Retina (tissue), 1 donor: Measurements from ENCODE around the gene ATG7.
"Not testable (repeated sequence)": the region's sequence is repeated elsewhere in the genome, so short reads cannot be mapped to it uniquely, and the experiment has no call there.

ENCODE experiments used
- DNase-seq: peaks from one replicate; pipeline ENCODE4 v3.0.0-alpha.2; 2016

ATG7 gene

DNA sequence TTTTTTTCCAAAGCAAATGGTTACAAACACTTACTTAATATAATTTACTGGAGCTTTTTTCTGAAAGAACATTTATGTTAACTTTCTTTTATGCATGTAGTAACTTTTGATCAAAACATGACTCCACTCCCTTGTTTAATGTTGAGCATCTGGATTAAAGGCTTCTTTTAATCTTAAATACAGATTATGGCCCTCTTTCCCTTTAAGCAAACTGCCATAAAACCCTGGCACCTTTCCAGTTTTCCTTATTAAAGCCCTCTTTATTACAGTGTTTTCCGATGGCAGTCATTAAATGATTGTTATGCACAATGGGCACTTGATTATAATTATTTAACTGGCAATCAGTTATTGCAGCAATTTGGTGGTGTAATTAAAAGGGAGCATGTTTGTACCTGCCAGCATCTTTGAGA is 204.5 kb downstream of the ATG7 start:
- DNase-seq: no peak

DNA sequence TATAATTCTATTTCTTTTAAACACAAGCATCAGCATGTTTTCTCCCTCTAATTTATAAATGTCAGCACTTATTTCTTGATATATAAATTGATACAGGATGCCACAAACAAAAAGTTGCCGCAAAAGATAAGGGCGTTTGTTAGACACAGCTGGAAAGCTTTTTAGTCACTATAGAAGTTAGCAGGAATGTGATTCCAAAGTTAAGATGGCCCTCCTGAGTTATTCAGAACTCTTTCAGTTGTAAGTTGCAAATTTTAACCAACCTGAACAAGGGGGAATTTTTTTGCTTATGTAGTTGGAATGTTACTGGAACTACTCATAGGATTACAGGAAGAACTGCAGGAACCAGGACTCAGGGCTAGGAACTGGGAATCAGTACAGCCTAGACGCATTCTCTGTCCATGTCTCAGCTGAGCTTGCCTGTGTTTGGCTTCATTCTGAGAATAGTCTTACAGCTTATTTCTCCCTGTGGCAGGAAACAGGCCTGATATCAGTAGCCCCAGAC is 205.3 kb downstream of the ATG7 start:
- DNase-seq: no peak

DNA sequence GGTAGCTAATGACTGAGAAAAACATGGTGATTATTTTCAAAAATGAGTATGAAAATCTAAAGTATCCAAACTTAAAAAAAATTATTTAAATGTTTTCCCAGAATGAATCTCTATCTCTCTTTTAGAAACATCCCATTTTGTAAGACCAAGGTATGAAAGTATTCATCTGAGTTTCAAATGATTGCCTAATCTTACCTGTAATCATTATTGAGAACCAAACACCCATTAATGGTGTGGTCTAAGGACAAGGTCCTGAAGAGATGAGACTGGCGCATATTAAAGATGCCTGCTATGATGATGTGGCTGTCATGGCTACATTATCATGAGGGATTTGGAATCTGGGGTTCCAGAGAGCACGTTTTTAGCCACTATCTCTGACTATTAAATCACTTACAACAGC is 206.0 kb downstream of the ATG7 start:
- DNase-seq: no peak

DNA sequence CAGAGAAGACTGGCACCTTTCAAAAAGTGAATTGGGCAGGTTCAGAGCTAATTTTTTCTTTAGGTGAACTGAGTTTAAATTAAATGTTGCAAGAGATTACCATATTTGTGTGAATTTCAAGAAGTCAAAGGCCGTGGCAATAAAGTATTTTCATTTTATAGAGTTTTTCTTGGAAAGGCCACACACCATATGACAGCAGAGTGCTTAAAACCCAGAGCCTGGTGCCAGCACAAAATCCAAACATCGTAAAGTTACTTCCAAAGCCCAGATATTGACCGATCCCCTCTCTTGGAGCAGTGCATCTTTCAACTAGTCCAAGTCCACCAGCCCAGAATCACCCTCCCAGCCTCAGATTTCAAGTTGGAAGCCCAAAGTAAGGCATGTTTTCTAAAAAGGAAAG is 207.0 kb downstream of the ATG7 start:
- no peak for DNase-seq

DNA sequence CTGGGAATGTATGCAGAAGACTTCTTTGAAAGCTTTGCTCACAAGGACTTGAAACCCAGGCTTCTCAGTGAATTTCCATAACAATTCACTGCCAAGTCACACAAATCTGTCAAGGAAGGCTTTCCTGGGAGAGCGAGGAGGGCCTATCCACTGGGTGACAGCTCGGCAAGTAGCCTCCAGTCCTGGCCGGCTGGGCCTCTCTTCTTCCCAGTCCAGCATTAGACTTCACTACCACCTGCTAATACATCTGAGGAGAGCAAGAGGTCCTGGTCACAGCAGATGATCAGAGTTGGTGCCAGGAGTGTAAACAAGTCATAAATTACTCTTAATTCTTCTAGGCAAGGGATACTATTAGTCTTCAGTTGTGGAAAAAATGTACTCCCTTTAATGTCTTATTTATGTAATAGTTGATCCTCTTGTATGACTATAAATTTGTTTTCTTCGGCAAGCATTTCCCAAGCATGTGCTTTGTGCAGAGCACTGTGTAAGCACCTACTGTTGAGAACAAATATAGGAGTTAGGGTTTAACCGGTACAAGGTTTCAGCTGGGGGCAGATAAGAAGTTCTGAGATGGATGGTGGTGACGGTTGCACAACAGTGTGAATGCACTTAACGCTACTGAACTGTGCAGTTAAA is 208.6 kb downstream of the ATG7 start:
- no peak for DNase-seq

DNA sequence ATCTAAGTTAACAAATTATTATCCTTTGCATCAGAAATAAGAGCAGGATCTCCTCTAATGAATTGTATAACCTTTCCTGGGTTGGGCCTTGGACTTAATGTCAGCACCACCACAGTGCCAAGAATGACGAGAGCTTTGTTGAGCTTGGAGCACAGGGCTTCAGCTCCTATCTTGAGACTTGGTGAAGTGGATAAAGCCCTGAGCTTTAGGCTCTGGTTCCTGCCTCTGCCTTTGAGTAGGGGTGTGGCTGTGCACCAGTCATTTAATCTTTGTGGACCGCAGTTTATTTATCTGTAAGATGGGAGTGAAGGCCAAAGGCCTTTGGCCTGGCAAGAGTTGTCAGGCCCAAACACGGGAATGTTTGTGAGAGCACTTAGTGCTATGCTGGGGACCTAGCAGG is 209.4 kb downstream of the ATG7 start:
- DNase-seq: no peak

DNA sequence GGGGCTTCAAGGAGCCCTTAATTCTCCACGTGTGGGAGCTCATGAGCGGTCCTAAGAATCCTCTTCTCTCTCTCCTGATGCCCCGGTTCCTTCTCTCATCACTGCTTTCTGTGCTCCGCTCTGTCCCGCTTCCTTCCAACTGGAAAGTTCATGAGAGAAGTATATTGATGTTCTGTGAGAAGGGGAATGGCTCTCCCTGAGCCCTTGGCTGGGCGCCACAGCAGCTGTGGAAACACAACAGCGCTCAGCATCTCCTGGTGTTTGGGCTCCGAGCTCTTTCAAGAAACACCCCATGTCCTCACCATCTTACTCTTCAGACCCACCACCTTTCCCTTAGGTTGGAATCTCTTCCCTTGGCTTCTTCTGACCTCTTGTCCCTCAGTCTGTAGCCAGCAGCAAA is 209.8 kb downstream of the ATG7 start:
- no peak for DNase-seq

DNA sequence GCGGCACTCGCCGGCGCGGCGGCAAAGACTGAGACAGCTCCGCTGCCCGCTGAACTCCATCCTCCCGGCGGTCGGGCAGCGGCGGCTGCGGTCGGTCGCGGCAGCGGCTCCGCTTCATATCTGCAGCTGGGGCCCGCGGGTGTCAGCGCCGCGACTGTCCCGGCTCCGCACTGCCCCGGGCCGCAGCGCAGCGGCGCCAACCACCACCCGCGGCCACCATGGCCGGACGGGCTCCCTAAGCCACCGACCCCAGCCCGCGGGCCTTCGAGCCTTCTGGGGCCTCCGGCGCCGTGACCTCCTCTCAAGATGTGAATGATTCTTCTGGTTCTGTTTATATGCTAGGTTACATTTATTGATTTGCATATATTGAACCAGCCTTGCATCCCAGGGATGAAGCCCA is 216.2 kb downstream of the ATG7 start:
- DNase-seq: not testable (repeated sequence)

DNA sequence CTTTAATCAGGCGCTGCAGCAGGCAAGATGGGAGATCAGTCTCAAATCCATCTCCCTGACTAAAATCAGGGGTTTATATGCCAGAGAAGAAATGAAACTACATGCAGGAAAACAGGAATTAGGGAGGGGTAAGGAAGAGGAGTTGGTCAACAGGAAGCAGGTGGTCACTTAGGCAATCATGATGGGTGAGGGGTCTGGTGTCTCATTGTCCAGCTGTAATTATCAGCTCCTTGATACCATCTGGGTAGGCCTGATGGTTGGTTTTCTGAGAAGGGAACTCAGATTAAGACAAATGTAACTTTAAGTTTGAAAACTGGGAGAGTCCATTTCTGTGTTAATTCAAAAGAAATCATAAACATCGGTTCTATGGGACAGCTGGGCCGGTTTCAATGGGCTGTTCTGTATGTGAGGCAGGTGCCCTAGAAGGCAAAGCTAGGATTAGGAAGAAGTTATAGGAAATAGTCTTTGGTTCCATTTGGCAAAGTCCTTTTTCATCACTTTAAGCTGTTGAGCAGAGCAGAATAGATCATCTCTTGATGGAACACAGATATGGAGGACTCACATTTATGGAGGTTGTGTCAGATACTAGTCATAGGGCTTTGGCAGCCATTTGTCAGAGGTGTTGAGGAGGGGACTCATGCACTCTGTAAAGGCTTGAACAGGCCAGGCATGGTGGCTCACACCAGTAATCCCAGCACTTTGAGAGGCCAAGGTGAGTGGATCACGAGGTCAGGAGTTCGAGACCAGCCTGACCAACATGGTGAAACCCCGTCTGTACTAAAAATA is 222.1 kb downstream of the ATG7 start:
- no peak for DNase-seq

DNA sequence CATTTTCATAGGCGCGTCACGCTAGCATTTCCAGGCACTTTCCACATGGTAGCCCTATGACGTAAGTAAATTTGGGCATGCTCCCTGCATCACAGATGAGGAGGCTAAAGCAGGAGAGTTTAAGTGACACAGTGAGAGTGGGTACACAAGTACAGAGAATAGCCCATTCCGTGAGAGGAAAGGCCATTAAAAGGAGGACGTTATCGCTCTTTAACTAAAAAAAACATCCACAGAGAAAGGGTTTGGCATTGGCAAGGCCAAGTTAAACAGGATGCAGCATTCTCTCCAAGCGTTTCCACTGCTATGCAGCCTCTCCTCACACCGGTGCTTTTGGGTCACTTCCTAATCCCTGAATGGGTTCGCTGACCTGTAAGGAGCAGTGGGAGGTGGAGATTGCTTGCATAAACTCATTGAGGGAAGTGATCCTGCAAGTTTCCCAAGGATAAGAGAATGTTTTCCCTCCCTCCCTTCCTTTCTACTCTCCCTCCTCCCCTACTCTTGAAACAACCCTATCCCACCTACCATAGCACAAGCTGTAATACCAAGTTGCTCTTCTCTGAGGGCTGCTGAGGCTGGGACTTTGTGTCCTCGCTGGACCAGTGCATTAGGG is 223.9 kb downstream of the ATG7 start:
- peak; percentile 81 for DNase-seq

DNA sequence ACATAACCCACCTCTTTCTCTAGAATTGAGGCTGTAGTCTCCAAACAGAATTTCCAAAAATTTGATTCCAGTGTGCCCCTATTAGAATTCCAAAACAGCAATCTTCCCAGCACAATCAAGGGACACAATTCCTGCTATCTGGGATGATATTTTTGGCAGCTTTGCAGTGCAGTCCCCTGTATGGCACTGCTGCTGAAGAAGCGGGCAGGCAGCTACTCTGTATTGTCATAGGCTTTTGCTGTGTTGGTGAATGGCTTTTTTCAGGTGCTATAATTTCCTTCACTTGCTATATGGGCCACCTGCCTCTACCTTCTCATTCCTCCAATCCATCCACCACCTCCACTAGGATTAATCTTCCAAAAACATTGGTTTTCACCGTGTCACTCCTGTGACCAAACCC is 226.0 kb downstream of the ATG7 start:
- no peak for DNase-seq

DNA sequence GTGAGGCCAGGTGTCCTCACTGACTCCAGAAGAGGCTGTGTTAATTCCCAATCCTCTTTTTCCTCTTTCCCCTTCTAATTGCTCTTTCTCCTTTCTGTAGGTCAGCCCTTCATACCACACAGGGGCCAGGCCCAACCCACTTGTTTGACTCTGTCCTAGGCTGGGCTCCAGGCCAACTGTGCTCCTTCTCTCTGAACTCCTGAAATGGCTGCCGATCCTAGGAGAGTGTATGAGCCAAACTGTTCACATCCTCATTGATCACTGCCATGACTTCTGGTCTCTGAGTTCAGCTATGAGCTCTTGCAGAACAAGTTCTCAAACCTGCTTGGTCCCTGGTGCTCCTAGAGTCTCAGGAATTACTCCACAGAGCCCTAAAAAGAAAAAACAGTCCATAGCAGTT is 226.4 kb downstream of the ATG7 start:
- no peak for DNase-seq

DNA sequence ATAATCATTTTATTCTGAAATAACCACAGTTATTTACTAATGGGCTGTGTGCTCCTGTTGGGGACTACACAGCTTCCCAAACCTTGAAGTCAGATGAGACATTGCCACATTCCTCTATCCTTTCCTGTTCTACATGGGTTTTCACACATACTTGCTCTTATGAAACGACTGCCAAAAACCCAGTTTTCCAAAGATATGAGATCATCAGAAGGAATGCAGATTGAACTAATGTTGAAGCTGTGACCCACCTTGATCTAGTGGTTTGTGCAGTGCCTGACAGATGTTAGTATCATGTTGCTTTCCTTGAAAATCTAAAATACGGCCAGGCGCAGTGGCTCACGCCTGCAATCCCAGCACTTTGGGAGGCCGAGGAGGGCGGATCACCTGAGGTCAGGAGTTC is 226.9 kb downstream of the ATG7 start:
- no peak for DNase-seq

DNA sequence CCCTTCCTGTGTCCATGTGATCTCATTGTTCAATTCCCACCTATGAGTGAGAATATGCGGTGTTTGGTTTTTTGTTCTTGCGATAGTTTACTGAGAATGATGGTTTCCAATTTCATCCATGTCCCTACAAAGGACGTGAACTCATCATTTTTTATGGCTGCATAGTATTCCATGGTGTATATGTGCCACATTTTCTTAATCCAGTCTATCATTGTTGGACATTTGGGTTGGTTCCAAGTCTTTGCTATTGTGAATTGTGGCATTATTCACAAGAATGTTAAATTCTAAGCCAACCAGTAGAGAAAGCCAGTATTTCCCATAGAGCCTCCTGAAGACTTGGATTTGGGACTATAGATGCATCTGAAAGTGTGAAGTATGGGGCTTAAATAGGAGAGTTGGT is 230.2 kb downstream of the ATG7 start:
- not testable (repeated sequence) for DNase-seq

DNA sequence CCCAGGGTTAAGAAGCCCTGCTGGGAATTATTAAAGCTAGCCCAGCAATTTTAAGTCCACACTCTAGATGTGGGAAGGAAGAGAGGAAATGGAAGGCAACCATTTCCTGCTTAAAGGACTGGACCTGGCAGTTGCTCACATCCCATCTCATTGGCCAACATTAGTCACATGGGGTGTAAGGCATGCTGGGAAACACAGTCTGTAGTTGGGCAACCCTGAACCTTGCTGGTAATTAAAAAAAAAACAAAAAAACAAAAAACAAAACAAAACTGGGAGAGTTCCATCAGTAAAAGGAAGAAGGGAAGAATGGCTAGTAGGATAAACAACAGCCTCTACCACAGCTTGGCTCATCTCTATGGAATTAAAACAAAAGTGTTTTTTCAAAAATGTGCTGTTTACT is 235.5 kb downstream of the ATG7 start:
- DNase-seq: no peak

DNA sequence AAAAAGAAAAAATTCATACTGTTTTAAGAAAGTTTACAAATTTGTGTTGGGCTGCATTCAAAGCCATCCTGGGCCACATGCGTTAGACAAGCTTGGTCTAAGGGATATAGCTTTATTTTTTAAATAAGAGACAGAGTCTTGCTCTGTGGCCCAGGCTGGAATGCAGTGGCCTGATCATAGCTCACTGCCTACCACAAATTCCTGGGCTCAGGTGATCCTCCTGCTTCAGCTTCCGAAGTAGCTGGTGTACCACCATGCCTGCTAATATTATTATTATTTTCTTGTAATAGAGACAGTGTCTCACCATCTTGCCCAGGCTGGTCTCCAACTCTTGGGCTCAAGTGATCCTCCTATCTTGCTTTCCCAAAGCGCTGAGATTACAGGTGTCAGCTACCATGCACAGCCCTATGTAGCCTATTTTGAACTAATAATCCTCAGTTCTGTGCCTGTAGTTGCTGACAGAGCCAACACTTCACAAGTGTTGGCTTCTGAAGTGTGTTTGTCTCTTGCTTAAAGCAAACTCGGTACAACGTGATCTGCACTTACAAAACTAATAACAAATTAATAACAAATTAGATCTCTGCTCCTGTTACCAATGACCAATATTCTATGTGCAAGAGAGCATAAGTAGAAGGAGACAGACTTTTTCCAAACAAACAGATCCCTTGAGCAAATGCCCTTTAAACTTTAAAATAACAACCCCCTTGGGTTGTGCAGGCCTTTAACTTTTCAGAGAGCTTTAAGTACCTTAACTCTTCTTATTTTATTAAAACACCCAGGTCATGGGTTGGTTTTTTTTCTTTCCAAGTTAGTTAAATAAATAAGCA is 236.4 kb downstream of the ATG7 start:
- DNase-seq: no peak

DNA sequence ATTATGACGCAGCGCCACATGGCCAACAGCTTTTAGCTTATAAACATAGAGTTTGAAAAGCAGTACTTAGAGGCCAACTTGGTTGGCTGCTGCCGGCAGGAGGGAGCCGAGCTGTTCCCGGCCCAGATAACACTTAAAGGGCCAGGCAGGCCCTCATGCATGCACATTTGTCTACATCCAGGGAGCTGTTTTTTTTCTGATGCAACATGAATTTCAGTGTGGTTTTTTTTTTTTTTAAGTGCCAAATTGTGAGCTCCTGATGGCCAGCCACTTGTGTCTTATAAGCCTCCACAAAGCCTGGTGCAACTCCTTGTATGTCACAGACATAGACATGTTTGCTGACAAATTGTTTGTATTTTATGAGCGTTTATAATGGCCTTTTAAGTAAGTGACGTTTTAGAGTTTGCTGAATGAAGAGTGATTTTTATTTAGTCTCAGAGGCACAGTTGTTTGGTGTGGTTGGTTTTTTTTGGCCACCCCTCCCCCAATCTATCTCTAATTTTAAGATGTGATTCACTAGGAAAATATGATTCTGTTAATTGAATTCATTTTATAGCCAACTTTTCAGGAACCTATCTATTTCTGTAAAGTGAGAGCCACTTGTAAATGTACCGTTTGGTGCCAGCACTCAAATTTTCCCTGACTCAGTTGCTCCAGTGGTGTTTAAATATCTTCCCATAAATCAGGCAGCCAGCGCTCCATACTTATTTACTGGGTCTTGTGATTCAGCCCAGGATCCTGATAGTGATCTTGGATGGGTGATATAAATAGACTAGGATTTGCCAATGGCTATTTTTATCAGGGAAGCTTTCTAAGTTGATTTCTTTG is 237.2 kb downstream of the ATG7 start:
- DNase-seq: peak; percentile 56

DNA sequence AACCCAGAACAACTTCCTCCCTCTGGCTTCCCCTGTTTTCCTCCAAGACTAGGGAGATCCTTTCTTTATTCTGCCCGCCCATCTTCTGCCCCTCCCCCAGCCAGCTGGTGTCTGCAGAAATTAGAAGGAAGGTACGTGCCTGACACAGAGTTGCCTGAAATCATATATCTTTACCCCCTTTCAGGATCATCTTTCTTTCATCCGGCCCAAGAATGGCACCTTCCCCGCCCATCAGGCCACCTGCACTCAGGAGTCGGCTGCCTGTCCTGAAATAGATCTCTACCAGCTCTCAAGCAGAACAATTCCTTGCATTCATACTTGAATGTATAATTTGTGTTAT is 237.8 kb downstream of the ATG7 start:
- peak; percentile 33 for DNase-seq

DNA sequence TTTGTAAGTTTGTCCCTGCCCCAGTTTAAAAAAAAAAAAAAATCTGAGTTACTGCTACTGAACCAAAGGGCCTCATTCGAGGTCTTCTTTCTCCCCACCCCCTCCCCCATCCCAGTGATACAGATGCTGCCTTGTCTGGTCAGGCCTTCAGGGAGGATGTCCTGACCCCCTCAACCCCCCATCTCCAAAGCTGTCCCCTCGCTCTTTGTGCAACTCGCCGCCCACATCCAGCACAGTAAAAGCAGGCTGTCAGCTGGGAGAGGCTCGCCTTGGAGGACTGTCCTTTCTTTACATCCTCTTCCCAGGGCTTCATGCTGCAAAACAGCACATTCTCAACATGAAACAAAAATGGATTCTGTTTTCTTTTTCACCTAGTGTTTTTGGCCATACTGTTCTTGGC is 238.2 kb downstream of the ATG7 start:
- DNase-seq: peak; percentile 20

DNA sequence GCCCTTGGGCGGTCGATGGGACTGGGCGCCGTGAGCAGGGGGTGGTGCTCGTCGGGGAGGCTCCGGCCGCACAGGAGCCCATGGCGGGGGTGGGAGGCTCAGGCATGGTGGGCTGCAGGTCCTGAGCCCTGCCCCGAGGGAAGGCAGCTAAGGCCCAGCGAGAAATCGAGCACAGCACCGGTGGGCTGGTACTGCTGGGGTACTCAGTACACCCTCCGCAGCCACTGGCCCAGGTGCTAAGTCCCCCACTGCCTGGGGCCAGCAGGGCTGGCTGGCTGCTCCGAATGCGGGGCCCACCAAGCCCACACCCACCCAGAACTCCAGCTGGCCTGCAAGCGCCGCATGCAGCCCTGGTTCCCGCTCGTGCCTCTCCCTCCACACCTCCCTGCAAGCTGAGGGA is 239.4 kb downstream of the ATG7 start:
- DNase-seq: not testable (repeated sequence)

DNA sequence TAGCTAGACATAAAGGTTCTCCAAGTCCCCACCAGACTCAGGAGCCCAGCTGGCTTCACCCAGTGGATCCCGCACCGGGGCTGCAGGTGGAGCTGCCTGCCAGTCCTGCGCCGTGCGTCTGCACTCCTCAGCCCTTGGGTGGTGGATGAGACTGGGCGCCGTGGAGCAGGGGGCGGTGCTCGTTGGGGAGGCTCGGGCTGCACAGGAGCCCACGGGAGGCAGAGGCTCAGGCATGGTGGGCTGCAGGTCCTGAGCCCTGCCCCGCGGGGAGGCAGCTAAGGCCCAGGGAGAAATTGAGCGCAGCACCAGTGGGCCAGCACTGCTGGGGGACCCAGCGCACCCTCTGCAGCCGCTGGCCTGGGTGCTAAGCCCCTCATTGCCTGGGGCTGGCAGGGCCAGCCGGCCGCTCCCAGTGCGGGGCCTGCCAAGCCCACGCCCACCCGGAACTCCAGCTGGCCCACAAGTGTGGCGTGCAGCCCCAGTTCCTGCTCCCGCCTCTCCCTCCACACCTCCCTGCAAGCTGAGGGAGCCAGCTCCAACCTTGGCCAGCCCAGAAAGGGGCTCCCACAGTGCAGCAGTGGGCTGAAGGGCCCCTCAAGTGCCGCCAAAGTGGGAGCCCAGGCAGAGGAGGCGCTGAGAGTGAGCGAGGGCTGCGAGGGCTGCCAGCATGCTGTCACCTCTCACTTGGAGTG is 241.1 kb downstream of the ATG7 start:
- not testable (repeated sequence) for DNase-seq

DNA sequence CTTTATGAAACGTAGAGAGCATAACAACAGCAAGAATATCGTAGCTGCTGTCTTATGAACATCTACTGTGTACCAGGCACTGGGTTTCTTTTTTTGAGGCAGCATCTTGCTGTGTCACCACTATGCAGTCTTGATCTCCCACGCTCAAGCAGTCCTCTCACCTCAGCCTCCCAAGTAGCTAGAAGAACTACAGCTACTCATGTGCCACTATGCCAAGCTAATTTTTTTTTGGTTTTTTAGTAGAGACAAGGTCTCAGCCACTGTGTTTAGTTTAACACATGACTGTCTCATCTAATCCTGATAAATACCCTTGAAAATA is 241.6 kb downstream of the ATG7 start:
- DNase-seq: no peak
